Suppressor macrophage treated with lipopolysaccharide for 1 hour (primary cell): ENCODE results near the gene GBGT1.

Source experiments
- DNase-seq, 3 donors: peaks; one replicate each; pipeline ENCODE4 v3.0.0-alpha.2; 2020 to 2022

GBGT1 gene

GRCh38 chr9:133141833-133142595 lies 21.7 kb downstream of the GBGT1 start:
- DNase-seq = peak; percentile 71 to 81 (median 80)

GRCh38 chr9:133140606-133141005 lies 23.1 kb downstream of the GBGT1 start:
- no peak for DNase-seq

- peak in 1 of 3 donors; percentile 51 for DNase-seq
Measured at GRCh38 chr9:133140174-133140505, 23.6 kb downstream of the GBGT1 start.

GRCh38 chr9:133139246-133140173 lies 24.2 kb downstream of the GBGT1 start:
- peak; percentile 42 to 69 (median 47) for DNase-seq

- DNase-seq = peak in 2 of 3 donors; percentile 44 to 47
Measured at GRCh38 chr9:133137451-133138231, 26.1 kb downstream of the GBGT1 start.

GRCh38 chr9:133135146-133135745 lies 28.5 kb downstream of the GBGT1 start:
- no peak for DNase-seq

GRCh38 chr9:133134388-133135145 lies 29.1 kb downstream of the GBGT1 start:
- DNase-seq = no peak

- peak; percentile 73 to 85 (median 76) for DNase-seq
Measured at GRCh38 chr9:133133681-133134387, 29.9 kb downstream of the GBGT1 start.

GRCh38 chr9:133132174-133132573 lies 31.5 kb downstream of the GBGT1 start:
- DNase-seq = no peak

GRCh38 chr9:133131506-133131905 lies 32.2 kb downstream of the GBGT1 start:
- no peak for DNase-seq

- DNase-seq = no peak
Measured at GRCh38 chr9:133130685-133131244, 32.9 kb downstream of the GBGT1 start.

- DNase-seq = no peak
Measured at GRCh38 chr9:133129001-133129795, 34.5 kb downstream of the GBGT1 start.

GRCh38 chr9:133128152-133128551 lies 35.6 kb downstream of the GBGT1 start:
- no peak for DNase-seq

- DNase-seq = no peak
Measured at GRCh38 chr9:133127340-133127981, 36.3 kb downstream of the GBGT1 start.

- DNase-seq = no peak
Measured at GRCh38 chr9:133126697-133127339, 36.9 kb downstream of the GBGT1 start.

GRCh38 chr9:133125941-133126696 lies 37.6 kb downstream of the GBGT1 start:
- DNase-seq = peak in 2 of 3 donors; percentile 60 to 71

- DNase-seq = peak in 1 of 3 donors; percentile 62
Measured at GRCh38 chr9:133124907-133125275, 38.8 kb downstream of the GBGT1 start.
